Measurements from ENCODE around the gene PTGES. TPM values are rescaled to one million over a fixed set of nuclear protein-coding genes. Genes with fewer than 3 reads are reported as not detected.
A peak's percentile ranks its signal among the peaks of the same experiment; 100 is the strongest.

Gene PTGES
- total RNA-seq, 1 donor from 2014 or later: 23.3 TPM

- intact Hi-C loops (cut with DNase I): no loop called here
Measured at GRCh38 chr9:129728744-129729143, 24.1 kb downstream of the PTGES start.

GRCh38 chr9:129726322-129727160 lies 26.3 kb downstream of the PTGES start:
- DNase-seq (ENCODE audit: low spot score): peak; percentile 83
- intact Hi-C loops (cut with DNase I): no loop called here
- ATAC-seq: peak; percentile 90

More at GRCh38 chr9:129728744-129729143, 24.1 kb downstream of the PTGES start:
- no peak for DNase-seq (ENCODE audit: low spot score)
- no peak for ATAC-seq

GRCh38 chr9:129725795-129726251 lies 27.0 kb downstream of the PTGES start:
- ATAC-seq (peak; percentile 49), DNase-seq (ENCODE audit: low spot score) (no peak)
- intact Hi-C loops (cut with DNase I): no loop called here

- DNase-seq (ENCODE audit: low spot score) (no peak), ATAC-seq (no peak)
Measured at GRCh38 chr9:129724456-129725190, 28.2 kb downstream of the PTGES start.

GRCh38 chr9:129722913-129723312 lies 29.9 kb downstream of the PTGES start:
- intact Hi-C loops (cut with DNase I): no loop called here
- no peak for DNase-seq (ENCODE audit: low spot score)
- no peak for ATAC-seq

More at GRCh38 chr9:129724456-129725190, 28.2 kb downstream of the PTGES start:
- intact Hi-C loops (cut with DNase I): no loop called here

- intact Hi-C loops (cut with DNase I): no loop called here
- ATAC-seq (no peak), DNase-seq (ENCODE audit: low spot score) (no peak)
Measured at GRCh38 chr9:129720865-129721545, 31.8 kb downstream of the PTGES start.

- DNase-seq (ENCODE audit: low spot score) (no peak), ATAC-seq (no peak)
- intact Hi-C loops (cut with DNase I): no loop called here
Measured at GRCh38 chr9:129720181-129720864, 32.5 kb downstream of the PTGES start.

- ATAC-seq (no peak), DNase-seq (ENCODE audit: low spot score) (no peak)
- intact Hi-C loops (cut with DNase I): no loop called here
Measured at GRCh38 chr9:129719135-129719534, 33.7 kb downstream of the PTGES start.

GRCh38 chr9:129718647-129719046 lies 34.2 kb downstream of the PTGES start:
- no peak for DNase-seq (ENCODE audit: low spot score)
- no peak for ATAC-seq
- intact Hi-C loops (cut with DNase I): no loop called here

- DNase-seq (ENCODE audit: low spot score) (no peak), ATAC-seq (no peak)
- intact Hi-C loops (cut with DNase I): no loop called here
Measured at GRCh38 chr9:129717991-129718390, 34.9 kb downstream of the PTGES start.

- ATAC-seq (no peak), DNase-seq (ENCODE audit: low spot score) (no peak)
- intact Hi-C loops (cut with DNase I): no loop called here
Measured at GRCh38 chr9:129716091-129716490, 36.8 kb downstream of the PTGES start.

GRCh38 chr9:129714511-129715061 lies 38.3 kb downstream of the PTGES start:
- intact Hi-C loops (cut with DNase I): no loop called here
- DNase-seq (ENCODE audit: low spot score): no peak
- ATAC-seq: no peak

GRCh38 chr9:129713402-129713679 lies 39.5 kb downstream of the PTGES start:
- no peak for ATAC-seq
- intact Hi-C loops (cut with DNase I): no loop called here
- DNase-seq (ENCODE audit: low spot score): no peak

GRCh38 chr9:129712634-129713401 lies 40.0 kb downstream of the PTGES start:
- ATAC-seq: peak; percentile 41

GRCh38 chr9:129710169-129710453 lies 42.7 kb downstream of the PTGES start:
- ATAC-seq (no peak), DNase-seq (ENCODE audit: low spot score) (no peak)
- intact Hi-C loops (cut with DNase I): no loop called here

More at GRCh38 chr9:129712634-129713401, 40.0 kb downstream of the PTGES start:
- intact Hi-C loops (cut with DNase I): no loop called here
- no peak for DNase-seq (ENCODE audit: low spot score)

- no peak for DNase-seq (ENCODE audit: low spot score)
- intact Hi-C loops (cut with DNase I): no loop called here
- no peak for ATAC-seq
Measured at GRCh38 chr9:129709438-129710168, 43.2 kb downstream of the PTGES start.

- no peak for DNase-seq (ENCODE audit: low spot score)
- intact Hi-C loops (cut with DNase I): no loop called here
- ATAC-seq: no peak
Measured at GRCh38 chr9:129708793-129709192, 44.0 kb downstream of the PTGES start.

- DNase-seq (ENCODE audit: low spot score) (no peak), ATAC-seq (no peak)
- intact Hi-C loops (cut with DNase I): no loop called here
Measured at GRCh38 chr9:129704807-129705206, 48.0 kb downstream of the PTGES start.
